ENCODE measurements around the gene HPSE. TPM values are rescaled to one million over a fixed set of nuclear protein-coding genes. Genes with fewer than 3 reads are reported as not detected.

The HPSE gene
- total and polyA plus RNA-seq, 2 of the 13 experiments (the other 11 are each of a cell fraction or from before 2014, with no cell fraction given) = not detected

DNA sequence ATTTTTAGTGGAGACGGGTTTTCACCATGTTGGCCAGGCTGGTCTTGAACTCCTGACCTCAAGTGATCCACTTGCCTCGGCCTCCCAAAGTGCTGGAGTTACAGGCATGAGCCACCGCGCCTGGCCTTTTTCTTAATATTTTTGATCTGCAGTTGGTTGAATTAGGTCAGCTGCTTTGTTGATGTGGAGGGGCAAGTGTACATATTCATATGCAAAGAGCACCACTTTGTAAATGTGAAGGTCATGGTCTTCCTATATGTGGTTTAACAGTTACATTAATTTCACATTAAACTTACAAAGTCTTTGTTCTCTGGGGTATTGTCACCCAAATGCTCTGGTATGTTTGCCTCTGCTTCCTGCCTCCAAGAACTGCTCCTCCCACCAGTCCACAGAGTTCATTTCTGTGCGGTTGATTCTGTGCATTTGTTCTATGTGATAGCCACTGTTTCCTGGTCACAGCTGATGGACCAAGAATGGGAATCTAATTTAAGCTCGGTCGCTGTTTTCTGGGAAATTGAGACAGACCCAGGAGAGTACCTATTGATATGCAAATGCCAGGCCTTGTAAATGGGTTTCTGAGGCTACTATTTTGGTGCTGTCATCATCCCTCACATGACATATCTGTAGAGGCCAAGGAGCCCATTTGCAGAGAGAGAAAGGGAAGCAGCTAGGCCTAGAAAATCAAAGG, 26.9 kb upstream of the HPSE start (continued):
- TF ChIP-seq ZNF574 (CRISPR knock-in tag; IDR thresholded peaks at IDR 0.05) (0 out of 2 replicates have a peak, but pooled peaks have one; percentile 22), FOSL2 (CRISPR knock-in tag; IDR thresholded peaks at IDR 0.05) (peak; percentile 54), HOMEZ (CRISPR knock-in tag; IDR thresholded peaks at IDR 0.05; ENCODE audit: low read depth) (peak; percentile 69), PHF8 (CRISPR knock-in tag; IDR thresholded peaks at IDR 0.05) (peak; percentile 32; the same call in 1 of the 2 replicates), KAT7 (CRISPR knock-in tag; IDR thresholded peaks at IDR 0.05; ENCODE audit: borderline replicate concordance) (0 out of 2 replicates have a peak, but pooled peaks have one; percentile 23)
- TF ChIP-seq, protein P1, sequence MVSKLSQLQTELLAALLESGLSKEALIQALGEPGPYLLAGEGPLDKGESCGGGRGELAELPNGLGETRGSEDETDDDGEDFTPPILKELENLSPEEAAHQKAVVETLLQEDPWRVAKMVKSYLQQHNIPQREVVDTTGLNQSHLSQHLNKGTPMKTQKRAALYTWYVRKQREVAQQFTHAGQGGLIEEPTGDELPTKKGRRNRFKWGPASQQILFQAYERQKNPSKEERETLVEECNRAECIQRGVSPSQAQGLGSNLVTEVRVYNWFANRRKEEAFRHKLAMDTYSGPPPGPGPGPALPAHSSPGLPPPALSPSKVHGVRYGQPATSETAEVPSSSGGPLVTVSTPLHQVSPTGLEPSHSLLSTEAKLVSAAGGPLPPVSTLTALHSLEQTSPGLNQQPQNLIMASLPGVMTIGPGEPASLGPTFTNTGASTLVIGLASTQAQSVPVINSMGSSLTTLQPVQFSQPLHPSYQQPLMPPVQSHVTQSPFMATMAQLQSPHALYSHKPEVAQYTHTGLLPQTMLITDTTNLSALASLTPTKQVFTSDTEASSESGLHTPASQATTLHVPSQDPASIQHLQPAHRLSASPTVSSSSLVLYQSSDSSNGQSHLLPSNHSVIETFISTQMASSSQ (IDR thresholded peaks at IDR 0.05; ENCODE audit: low read depth) = no peak
- TF ChIP-seq, protein P1 (CRISPR knock-in tag; IDR thresholded peaks at IDR 0.05; ENCODE audit: borderline replicate concordance) = 0 out of 2 replicates have a peak, but pooled peaks have one; percentile 19

All from HepG2 (cell line).